Hippocampal formation (tissue), 2 donors: Measurements from ENCODE around the gene DENND5B.
A peak's percentile ranks its signal among the peaks of the same experiment; 100 is the strongest.
"Not testable (repeated sequence)": the region's sequence is repeated elsewhere in the genome, so short reads cannot be mapped to it uniquely, and the experiment has no call there.

ENCODE experiments used
- DNase-seq, 2 donors: peaks; one replicate each; lab custom pipeline; 2025; lab: John Stamatoyannopoulos, UW

DENND5B gene

DNA sequence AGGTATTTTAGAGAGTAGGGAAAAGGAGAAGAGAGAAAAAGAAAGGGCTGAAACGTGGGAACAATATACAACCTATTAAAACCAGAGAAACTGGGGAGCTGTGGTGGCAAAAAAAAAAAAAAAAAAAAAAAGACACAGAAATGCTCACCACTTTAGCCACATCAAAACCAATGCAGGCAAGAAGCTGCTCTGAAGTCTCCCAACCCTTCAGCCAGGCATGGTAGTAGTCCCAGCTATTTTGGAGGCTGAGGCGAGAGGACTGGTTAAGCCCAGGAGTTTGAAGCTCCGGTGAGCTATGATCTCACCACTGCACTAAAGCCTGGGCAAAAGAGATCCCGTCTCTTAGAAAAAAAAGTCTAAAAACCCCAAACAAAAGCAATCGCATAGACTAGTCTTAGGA, 33.2 kb downstream of the DENND5B start:
- DNase-seq = no peak

DNA sequence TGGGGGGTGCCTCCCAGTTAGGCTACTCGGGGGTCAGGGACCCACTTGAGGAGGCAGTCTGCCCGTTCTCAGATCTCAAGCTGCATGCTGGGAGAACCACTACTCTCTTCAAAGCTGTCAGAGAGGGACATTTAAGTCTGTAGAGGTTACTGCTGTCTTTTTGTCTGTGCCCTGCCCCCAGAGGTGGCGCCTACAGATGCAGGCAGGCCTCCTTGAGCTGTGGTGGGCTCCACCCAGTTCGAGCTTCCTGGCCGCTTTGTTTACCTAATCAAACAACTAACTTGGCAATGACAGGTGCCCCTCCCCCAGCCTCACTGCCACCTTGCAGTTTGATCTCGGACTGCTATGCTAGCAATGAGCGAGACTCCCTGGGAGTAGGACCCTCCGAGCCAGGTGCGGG, 35.5 kb downstream of the DENND5B start:
- not testable (repeated sequence) for DNase-seq

- DNase-seq = not testable (repeated sequence)
Observed at GRCh38 chr12:31550590-31550989, 40.3 kb downstream of the DENND5B start.

GRCh38 chr12:31536672-31537071, 54.3 kb downstream of the DENND5B start:
- no peak for DNase-seq

DNA sequence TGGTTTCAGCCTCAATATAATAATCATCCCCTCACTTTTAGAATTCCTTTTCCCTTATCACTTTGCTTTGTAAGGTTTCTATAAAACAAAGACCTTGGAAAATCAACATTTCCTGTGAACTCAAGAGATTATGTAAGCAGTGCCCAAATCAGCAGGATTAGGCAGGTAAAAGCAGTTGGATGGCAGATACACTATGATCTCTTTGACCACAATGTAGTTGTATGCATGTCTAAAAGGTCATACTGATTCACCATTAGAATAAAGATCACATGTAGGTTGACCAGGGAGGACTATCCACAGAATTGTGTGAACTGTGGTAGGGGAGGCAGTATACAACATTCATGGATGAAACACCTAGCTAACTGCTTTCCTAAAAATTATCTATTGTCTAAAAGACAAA, 57.5 kb downstream of the DENND5B start:
- DNase-seq = no peak

- DNase-seq = no peak
Observed at GRCh38 chr12:31531893-31532292, 59.0 kb downstream of the DENND5B start.

DNA sequence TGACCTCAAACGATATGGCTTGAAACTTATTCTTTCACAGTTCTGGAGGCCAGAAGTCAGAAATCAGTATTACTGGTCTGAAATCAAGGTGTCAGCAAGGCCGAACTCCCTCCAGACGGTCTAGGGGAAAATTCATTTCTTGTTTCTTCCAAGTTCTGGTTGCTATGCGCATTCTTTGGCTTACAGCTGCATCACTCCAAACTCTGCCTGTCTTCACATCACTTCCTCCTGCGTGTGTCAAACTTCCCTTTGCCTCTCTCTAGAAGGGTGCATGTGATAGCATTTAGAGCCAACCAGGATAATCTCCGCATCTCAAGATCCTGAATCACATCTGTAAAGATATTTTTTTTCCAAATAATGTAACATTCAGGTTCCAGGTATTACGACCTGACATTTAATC, 62.8 kb downstream of the DENND5B start:
- no peak for DNase-seq

- DNase-seq = no peak
Observed at GRCh38 chr12:31527083-31527482, 63.9 kb downstream of the DENND5B start.

- no peak for DNase-seq
Observed at GRCh38 chr12:31526158-31526546, 64.8 kb downstream of the DENND5B start.

DNA sequence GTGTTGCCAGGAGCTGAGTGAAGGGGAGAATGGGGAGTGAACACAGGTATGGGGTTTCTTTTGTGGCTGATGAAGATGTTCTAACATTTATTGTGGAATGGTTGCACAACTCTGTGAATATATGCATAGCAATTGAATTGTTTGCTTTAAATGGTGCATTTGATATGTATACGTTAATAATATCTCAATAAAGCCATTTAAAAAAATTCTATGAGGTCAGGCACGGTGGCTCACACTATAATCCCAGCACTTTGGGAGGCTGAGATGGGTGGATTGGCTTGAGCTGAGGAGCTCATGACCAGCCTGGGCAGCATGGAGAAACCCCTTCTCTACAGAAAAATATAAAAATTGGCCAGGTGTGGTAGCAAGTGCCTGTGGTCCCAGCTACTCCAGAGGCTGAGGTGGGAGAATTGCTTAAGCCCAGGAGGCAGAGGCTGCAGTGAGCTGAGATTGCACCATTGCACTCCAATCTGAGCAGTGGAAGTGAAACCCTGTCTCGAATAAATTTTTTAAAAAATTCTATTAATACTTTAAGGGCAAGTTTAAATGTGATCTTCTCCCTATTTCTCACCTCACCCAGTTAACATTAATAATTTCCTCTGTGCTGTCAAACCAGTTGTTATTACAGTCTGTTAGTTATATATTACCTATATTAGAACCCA, 65.3 kb downstream of the DENND5B start:
- no peak for DNase-seq

DNA sequence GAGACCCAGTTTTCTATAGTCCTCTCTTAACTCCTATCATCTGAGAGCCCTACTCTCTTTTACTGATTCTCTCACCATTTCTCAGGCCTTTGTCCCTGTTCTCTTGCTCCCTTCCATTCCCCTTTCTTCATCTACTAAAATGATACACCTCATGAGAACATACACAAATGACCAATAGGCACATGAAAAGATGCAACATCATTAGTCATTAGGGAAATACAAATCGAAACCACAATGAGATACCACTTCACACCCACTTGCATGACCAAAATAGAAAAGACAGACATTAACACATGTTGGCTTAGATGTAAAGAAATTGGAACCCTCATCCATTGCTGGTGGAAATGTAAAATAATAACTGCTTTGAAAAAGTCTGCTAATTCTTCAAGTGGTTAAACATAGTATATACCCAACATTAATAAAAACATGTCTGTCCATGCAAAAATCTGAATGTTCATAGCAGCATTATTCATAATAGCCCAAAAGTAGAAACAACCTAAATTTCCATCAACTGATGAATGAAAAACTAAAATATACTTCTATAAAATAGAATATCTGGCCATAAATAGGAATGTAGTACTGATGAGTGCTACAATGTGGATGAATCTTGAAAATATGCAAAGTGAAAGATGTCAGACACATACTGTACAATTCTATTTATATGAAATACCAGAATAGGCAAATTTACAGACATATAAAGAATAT, 66.0 kb downstream of the DENND5B start:
- no peak for DNase-seq

DNA sequence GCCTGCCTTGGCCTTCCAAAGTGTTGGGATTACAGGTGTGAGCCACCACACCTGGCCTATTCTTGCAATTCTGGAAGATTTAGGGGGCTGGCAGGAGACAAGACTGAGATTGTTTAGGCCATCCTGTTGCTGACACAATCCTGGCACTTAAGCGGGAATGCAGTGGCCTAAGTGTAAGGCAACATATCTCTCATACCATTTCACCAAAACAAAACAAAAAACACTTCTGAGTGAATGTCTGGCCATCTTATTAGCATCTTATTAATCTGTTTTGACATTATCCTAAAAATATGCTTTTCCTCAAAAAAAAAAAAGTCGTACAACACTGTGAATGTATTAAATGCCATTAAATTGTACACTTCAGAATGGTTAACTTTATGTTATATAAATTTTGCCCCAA, 67.6 kb downstream of the DENND5B start:
- DNase-seq = no peak

DNA sequence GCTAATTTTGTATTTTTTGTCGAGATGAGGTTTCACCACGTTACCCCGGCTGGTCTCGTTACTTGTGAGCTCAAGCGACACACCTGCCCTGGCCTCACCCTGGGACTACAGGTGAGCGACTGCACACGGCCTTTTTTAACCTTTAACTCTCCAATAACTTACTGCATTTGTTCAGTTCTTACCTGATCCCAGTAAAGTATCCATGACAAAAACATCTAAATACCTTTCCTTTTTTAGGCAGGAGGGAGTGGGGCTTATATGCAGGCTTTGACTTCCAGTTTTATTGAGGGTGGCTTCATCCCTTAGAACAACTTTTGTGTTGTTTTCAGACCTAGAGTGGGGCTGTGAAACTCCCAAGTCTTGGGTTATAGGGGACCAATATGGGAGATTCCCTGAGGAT, 68.3 kb downstream of the DENND5B start:
- no peak for DNase-seq

DNA sequence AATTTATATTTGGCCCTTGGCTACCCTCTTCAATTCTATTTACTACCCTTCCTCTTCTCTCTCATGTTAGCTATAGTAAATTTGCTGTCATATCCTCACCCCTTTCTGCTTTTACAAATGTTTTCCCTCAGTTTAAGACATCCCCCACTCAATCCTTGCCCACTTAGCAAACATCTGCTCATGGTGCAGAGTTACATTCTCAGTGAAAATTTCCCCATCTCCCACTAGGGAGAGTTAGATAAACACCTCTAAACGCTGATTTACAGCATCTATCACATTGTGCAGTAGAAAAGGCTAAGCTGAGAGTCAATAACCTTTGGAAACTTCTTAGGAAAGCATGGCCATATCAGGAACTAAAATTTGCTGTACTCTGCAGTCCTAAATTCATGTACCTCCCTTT, 69.0 kb downstream of the DENND5B start:
- no peak for DNase-seq

DNA sequence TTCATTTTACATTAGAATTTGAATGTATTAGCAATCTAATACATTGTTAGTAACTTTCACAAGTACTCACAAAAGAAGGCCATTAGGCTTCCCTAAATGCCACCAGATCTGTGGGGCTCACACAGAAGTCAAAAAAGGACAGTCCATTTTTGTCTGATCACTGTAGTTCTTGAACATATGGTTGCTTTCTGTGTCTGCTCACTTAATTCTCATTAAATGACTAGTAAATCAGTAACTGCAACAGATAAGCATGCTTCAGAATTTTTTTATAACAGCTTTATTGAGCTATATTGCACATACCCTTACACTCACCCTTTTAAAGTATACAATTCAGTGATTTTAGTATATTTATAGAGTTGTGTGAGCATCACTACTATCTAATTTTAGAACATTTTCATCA, 71.4 kb downstream of the DENND5B start:
- no peak for DNase-seq

DNA sequence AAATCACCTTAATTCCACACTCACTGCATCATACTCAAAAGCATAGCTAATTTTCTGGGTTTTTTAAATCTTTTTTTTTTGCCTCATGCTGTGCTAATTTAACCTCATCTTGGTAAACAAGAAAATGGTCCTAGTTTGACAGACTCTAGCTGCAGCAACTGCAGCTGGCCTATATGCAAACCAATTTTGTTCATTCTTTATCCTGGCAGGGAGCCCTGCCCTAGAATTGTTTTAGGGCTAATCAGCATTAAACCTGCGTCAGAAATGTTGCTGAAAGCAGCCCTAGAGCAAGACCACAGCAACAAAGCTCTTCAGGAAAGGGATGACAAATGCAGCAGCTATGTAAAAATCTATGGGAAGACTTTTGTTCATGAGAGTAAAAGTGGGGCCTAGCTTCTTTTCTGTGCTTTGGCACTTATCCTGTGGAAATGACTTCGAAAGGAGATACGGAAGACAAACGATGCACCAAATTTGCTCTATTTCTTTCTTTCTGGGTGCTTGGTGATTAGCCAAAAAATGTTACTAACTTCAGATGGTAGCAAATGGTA, 72.2 kb downstream of the DENND5B start:
- DNase-seq = peak in 1 of 2 donors; percentile 16

- no peak for DNase-seq
Observed at GRCh38 chr12:31517994-31518393, 72.9 kb downstream of the DENND5B start.

GRCh38 chr12:31516702-31517101, 74.2 kb downstream of the DENND5B start:
- no peak for DNase-seq

- no peak for DNase-seq
Observed at GRCh38 chr12:31514912-31515311, 76.0 kb downstream of the DENND5B start.

GRCh38 chr12:31510034-31510433, 80.9 kb downstream of the DENND5B start:
- no peak for DNase-seq

- DNase-seq = no peak
Observed at GRCh38 chr12:31508436-31509150, 82.3 kb downstream of the DENND5B start.

GRCh38 chr12:31507966-31508365, 83.0 kb downstream of the DENND5B start:
- DNase-seq = no peak
